DND-41 (cell line): ENCODE data around the gene FXYD5.

ENCODE experiments used
- ATAC-seq: fragments of 200-7000 bp; cut with Tn5 transposase; 3 replicates; pipeline ENCODE4 v1.9.1; 2021; ENCODE audit warnings: low read depth; ENCODE audit not compliant: insufficient read depth
- DNase-seq: peaks from one replicate; pipeline ENCODE4 v3.0.0-alpha.2; 2020
- H2AFZ ChIP-seq: 2 replicates; pipeline ENCODE4 v1.6.0; 2012; ENCODE audit warnings: low read depth, low read length
- H3K27ac ChIP-seq: 2 replicates; pipeline ENCODE4 v1.5.1; 2012; ENCODE audit warnings: low read length, inconsistent platforms
- H3K27me3 ChIP-seq: fragments of 200-600 bp; sonication (generic); 2 replicates; pipeline ENCODE4 v1.6.0; 2012; ENCODE audit warnings: low read length, mild to moderate bottlenecking, inconsistent platforms; ENCODE audit not compliant: insufficient read depth, poor library complexity
- H3K36me3 ChIP-seq: 2 replicates; pipeline ENCODE4 v1.5.1; 2012; ENCODE audit warnings: low read length, inconsistent platforms; ENCODE audit not compliant: insufficient read depth
- H3K4me1 ChIP-seq: 2 replicates; pipeline ENCODE4 v1.5.1; 2012; ENCODE audit warnings: mild to moderate bottlenecking, low read length; ENCODE audit not compliant: insufficient read depth
- H3K4me2 ChIP-seq: 2 replicates; pipeline ENCODE4 v1.6.0; 2012; ENCODE audit warnings: mild to moderate bottlenecking, moderate library complexity, low read length, inconsistent platforms; ENCODE audit not compliant: insufficient read depth
- H3K4me3 ChIP-seq, 2 experiments: fragments of 200-600 bp in 1 of 2; shearing (Covaris generic) in 1 of 2; 2 replicates each; pipeline ENCODE4 v1.5.1; 2012 to 2016; ENCODE audit warnings: inconsistent platforms in 2 of 2, low read length in 2 of 2, mild to moderate bottlenecking in 2 of 2, low read depth in 1 of 2, moderate library complexity in 1 of 2
- H3K79me2 ChIP-seq: 2 replicates; pipeline ENCODE4 v1.6.0; 2012; ENCODE audit warnings: low read length, inconsistent platforms; ENCODE audit not compliant: insufficient read depth
- H3K9ac ChIP-seq: 2 replicates; pipeline ENCODE4 v1.6.0; 2012; ENCODE audit warnings: low read depth, mild to moderate bottlenecking, inconsistent platforms, low read length, moderate library complexity
- H3K9me3 ChIP-seq: 2 replicates; pipeline ENCODE4 v1.5.1; 2012; ENCODE audit warnings: low read length, moderate library complexity, mild to moderate bottlenecking, inconsistent platforms; ENCODE audit not compliant: insufficient read depth, severe bottlenecking
- H4K20me1 ChIP-seq: 2 replicates; pipeline ENCODE4 v1.6.0; 2012; ENCODE audit warnings: low read length; ENCODE audit not compliant: insufficient read depth
- CTCF ChIP-seq: IDR thresholded peaks from 2 replicates; pipeline ENCODE4 v1.5.1; 2012; ENCODE audit warnings: borderline replicate concordance, low read length, moderate library complexity, mild to moderate bottlenecking; ENCODE audit not compliant: poor library complexity, severe bottlenecking; ENCODE audit errors: extremely low read depth
- EZH2 ChIP-seq: IDR thresholded peaks from 3 replicates; pipeline ENCODE4 v1.6.1; 2012; ENCODE audit warnings: borderline replicate concordance, low read depth, mild to moderate bottlenecking, moderate library complexity, low read length, inconsistent platforms; ENCODE audit not compliant: severe bottlenecking

FXYD5 gene

GRCh38 chr19:35125270-35125717 is 29.2 kb upstream of the FXYD5 start:
- Histone ChIP-seq H2AFZ (no peak overlapping the region), H3K27ac (no peak overlapping the region), H3K4me2 (no peak overlapping the region), H3K36me3 (no peaks in the 10 kb centered on the region), H3K79me2 (no peaks in the 10 kb centered on the region), H4K20me1 (no peaks in the 10 kb centered on the region), H3K4me3 (no peak overlapping the region), H3K9ac (no peak overlapping the region), H3K4me1 (no peaks in the 10 kb centered on the region), H3K27me3 (no peaks in the 10 kb centered on the region), H3K9me3 (no peaks in the 10 kb centered on the region)
- DNase-seq (no peak), ATAC-seq (no peak)
- no peak for TF ChIP-seq EZH2
- TF ChIP-seq CTCF: no peak

- Histone ChIP-seq H3K27me3 (no peaks in the 10 kb centered on the region), H3K9me3 (no peaks in the 10 kb centered on the region), H3K79me2 (no peaks in the 10 kb centered on the region), H3K4me3 (no peak overlapping the region), H3K27ac (no peak overlapping the region), H4K20me1 (no peaks in the 10 kb centered on the region), H2AFZ (no peak overlapping the region), H3K4me2 (no peak overlapping the region), H3K9ac (no peak overlapping the region), H3K4me1 (no peaks in the 10 kb centered on the region), H3K36me3 (no peaks in the 10 kb centered on the region)
- ATAC-seq: no peak
- no peak for TF ChIP-seq CTCF
- TF ChIP-seq EZH2: no peak
- DNase-seq: no peak
Measured at GRCh38 chr19:35125749-35126623, 28.5 kb upstream of the FXYD5 start.

- Histone ChIP-seq H3K27me3 (no peaks in the 10 kb centered on the region), H3K27ac (no peak overlapping the region), H3K9ac (no peak overlapping the region), H3K36me3 (no peaks in the 10 kb centered on the region), H3K79me2 (no peaks in the 10 kb centered on the region), H3K4me3 (no peak overlapping the region), H3K9me3 (no peaks in the 10 kb centered on the region), H4K20me1 (no peaks in the 10 kb centered on the region), H3K4me2 (no peak overlapping the region), H2AFZ (no peak overlapping the region), H3K4me1 (no peaks in the 10 kb centered on the region)
- DNase-seq (no peak), ATAC-seq (no peak)
- TF ChIP-seq CTCF (no peak), EZH2 (no peak)
Measured at GRCh38 chr19:35126624-35126959, 27.9 kb upstream of the FXYD5 start.
